HL-60 (cell line): ENCODE results near the gene PGP.

ENCODE experiments used
- DNase-seq, 2 experiments: peaks; one replicate each; pipeline ENCODE4 v3.0.0-alpha.2; 2010 to 2020; ENCODE audit warnings: low read depth in 1 of 2, low spot score in 1 of 2
- H3K27ac ChIP-seq: fragments of 250-450 bp; sonication (Bioruptor Pico); replicated peaks from 2 replicates; pipeline ENCODE4 v1.5.1; 2020; ENCODE audit warnings: mild to moderate bottlenecking, moderate library complexity
- H3K27me3 ChIP-seq: fragments of 250-450 bp; sonication (Bioruptor Pico); 2 replicates; pipeline ENCODE4 v1.5.1; 2021; ENCODE audit warnings: mild to moderate bottlenecking, moderate library complexity; ENCODE audit not compliant: insufficient read depth, poor library complexity, severe bottlenecking
- H3K4me3 ChIP-seq: replicated peaks from 2 replicates; pipeline ENCODE4 v1.5.1; 2011; ENCODE audit warnings: mild to moderate bottlenecking, control low read depth, low read length; ENCODE audit not compliant: insufficient read depth
- GABPA ChIP-seq: IDR thresholded peaks from 2 replicates; pipeline ENCODE4 v1.6.1; 2012; ENCODE audit warnings: low read depth
- POLR2AphosphoS5 ChIP-seq: IDR thresholded peaks from 2 replicates; pipeline ENCODE4 v1.6.1; 2012; ENCODE audit warnings: low read depth
- SPI1 ChIP-seq: IDR thresholded peaks from 2 replicates; pipeline ENCODE4 v1.6.1; 2012; ENCODE audit warnings: low read depth, mild to moderate bottlenecking, borderline replicate concordance
- TF ChIP-seq, protein P1 (sequence below): IDR thresholded peaks from one replicate; pipeline ENCODE4 v1.5.1; 2011; ENCODE audit warnings: low read length, control low read depth, inconsistent platforms; ENCODE audit not compliant: insufficient read depth
- TF ChIP-seq, protein P2 (sequence below): IDR thresholded peaks from 2 replicates; pipeline ENCODE4 v1.6.1; 2012; ENCODE audit warnings: low read depth; ENCODE audit not compliant: insufficient replicate concordance

Gene PGP

DNA sequence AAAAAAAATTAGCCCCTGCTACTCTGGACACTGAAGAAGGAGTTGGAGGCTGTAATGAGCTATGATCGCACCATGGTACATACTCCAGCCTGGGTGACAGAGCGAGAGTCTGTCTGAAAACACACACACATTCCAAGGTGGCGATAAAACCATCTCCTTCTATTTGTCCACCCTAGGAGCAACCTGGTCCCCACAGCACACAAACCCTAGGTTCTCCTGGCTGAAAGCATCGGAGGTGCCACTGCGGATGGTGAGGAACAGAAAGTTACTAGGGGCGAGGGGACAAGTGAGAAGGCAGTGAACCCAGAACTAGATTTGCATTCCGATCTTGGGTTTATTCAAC lies 38.1 kb upstream of the PGP start:
- TF ChIP-seq SPI1 (no peak), POLR2AphosphoS5 (no peak), GABPA (no peak)
- TF ChIP-seq, protein P1, sequence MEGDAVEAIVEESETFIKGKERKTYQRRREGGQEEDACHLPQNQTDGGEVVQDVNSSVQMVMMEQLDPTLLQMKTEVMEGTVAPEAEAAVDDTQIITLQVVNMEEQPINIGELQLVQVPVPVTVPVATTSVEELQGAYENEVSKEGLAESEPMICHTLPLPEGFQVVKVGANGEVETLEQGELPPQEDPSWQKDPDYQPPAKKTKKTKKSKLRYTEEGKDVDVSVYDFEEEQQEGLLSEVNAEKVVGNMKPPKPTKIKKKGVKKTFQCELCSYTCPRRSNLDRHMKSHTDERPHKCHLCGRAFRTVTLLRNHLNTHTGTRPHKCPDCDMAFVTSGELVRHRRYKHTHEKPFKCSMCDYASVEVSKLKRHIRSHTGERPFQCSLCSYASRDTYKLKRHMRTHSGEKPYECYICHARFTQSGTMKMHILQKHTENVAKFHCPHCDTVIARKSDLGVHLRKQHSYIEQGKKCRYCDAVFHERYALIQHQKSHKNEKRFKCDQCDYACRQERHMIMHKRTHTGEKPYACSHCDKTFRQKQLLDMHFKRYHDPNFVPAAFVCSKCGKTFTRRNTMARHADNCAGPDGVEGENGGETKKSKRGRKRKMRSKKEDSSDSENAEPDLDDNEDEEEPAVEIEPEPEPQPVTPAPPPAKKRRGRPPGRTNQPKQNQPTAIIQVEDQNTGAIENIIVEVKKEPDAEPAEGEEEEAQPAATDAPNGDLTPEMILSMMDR: no peak
- TF ChIP-seq, protein P2, sequence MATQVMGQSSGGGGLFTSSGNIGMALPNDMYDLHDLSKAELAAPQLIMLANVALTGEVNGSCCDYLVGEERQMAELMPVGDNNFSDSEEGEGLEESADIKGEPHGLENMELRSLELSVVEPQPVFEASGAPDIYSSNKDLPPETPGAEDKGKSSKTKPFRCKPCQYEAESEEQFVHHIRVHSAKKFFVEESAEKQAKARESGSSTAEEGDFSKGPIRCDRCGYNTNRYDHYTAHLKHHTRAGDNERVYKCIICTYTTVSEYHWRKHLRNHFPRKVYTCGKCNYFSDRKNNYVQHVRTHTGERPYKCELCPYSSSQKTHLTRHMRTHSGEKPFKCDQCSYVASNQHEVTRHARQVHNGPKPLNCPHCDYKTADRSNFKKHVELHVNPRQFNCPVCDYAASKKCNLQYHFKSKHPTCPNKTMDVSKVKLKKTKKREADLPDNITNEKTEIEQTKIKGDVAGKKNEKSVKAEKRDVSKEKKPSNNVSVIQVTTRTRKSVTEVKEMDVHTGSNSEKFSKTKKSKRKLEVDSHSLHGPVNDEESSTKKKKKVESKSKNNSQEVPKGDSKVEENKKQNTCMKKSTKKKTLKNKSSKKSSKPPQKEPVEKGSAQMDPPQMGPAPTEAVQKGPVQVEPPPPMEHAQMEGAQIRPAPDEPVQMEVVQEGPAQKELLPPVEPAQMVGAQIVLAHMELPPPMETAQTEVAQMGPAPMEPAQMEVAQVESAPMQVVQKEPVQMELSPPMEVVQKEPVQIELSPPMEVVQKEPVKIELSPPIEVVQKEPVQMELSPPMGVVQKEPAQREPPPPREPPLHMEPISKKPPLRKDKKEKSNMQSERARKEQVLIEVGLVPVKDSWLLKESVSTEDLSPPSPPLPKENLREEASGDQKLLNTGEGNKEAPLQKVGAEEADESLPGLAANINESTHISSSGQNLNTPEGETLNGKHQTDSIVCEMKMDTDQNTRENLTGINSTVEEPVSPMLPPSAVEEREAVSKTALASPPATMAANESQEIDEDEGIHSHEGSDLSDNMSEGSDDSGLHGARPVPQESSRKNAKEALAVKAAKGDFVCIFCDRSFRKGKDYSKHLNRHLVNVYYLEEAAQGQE: no peak
- Histone ChIP-seq H3K27me3 (no peaks in the 10 kb centered on the region), H3K27ac (peak overlapping the region; percentile 71), H3K4me3 (no peak overlapping the region)
- DNase-seq: no peak

DNA sequence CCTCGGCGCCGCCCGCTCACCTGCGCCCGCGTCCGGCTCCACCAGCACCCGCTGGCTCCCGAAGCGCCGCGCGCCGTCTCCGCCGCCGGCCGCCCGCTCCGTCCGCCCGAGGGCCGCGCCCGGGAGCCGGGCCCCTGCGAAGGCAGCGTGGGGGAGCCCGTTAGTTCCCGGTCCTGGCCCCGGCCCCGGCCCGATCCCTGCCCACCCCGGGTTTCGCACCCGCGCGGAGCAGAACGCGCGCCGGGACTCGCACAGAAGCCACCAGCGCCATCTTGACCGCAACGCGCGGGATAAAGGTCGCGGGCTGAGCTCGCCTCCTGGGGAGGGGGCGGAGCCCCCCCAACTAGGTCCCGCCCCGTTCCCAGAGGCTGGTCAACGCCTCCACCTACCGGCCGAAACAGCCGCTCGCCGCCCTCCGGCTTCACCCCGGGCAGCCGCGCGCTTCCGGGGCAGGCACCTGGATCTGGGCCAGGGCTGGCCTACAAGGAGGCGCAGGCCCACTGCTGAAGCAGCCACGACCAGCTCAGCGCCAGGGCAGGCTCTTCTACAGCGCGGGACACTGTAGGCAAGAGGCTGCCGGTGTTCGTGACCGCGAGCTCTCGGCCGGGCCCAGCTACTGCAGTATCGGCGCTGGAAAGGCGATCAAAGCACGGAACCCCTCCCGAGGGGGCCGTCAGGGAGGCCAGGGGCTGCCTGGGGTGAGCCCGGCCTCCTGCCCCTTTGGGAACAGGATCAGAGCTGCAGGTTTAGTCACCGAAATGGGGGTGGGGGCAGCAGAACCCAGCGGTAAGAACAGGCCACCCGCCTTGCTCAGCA lies 36.9 kb upstream of the PGP start, which contains the start of gene ECI1:
Gene ECI1, minus strand, starts transcription at position 292 of the 816 bp plus-strand sequence. Its CDS starts 21 bp downstream, at position 271.
- Histone ChIP-seq H3K27me3 (no peaks in the 10 kb centered on the region), H3K4me3 (peak within 1 kb of the TSS; percentile 63), H3K27ac (peak within 1 kb of the TSS; percentile 71)
- peak; percentile 72 for TF ChIP-seq POLR2AphosphoS5
- TF ChIP-seq GABPA: no peak
- TF ChIP-seq SPI1: no peak
- TF ChIP-seq, protein P2: peak; percentile 69
- TF ChIP-seq, protein P1: peak; percentile 8
- DNase-seq: peak; percentile 88 to 94

DNA sequence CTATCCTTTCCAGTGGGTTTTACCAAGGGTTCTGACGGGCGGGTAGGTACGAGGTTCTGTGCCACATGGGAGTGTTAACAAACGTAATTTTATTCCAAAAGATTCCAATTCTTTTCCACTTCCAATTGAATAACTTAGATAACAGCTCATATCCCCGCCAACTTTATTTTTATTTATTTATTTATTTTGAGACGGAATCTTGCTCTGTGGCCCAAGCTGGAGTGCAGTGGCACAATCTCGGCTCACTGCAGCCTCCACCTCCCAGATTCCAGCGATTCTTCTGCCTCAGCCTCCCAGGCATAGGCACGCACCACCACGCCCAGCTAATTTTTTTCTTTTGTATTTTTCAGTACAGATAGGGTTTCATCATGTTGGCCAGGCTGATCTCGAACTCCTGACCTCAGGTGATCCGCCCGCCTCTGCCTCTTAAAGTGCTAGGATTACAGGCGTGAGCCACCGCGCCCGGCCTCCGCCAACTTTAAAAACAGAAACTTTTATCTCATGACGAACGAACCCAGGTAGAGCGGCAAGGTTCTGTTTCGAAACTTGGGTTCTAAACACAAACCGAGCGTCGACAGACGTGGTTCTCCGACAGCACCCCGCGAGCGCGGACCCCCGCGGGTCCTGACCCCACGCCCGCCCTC lies 36.1 kb upstream of the PGP start:
- Histone ChIP-seq H3K4me3 (peak overlapping the region; percentile 63), H3K27me3 (no peaks in the 10 kb centered on the region), H3K27ac (peak overlapping the region; percentile 71)
- DNase-seq: peak in 1 of 2 experiments; percentile 35
- no peak for TF ChIP-seq GABPA
- TF ChIP-seq, protein P1: no peak
- no peak for TF ChIP-seq POLR2AphosphoS5
- TF ChIP-seq SPI1: no peak
- TF ChIP-seq, protein P2: no peak
